SK-N-SH (cell line): Measurements from ENCODE around the gene ELF5. TPM values are rescaled to one million over a fixed set of nuclear protein-coding genes. Genes with fewer than 3 reads are reported as not detected.

Experiments
- CTCF ChIA-PET: fragments of 300-600, 350-600 bp; formaldehyde crosslinking; extraction: SDS; loops from one replicate; lab custom pipeline; 2021; lab: Yijun Ruan, JAX
- POLR2A ChIA-PET: fragments of 350-600 bp; sonication (Branson Sonifier 250); formaldehyde crosslinking; extraction: SDS; loops from one replicate; lab custom pipeline; 2020; ENCODE audit warnings: antibody characterized with exemption, inconsistent platforms; lab: Yijun Ruan, JAX
- DNase-seq: peaks from one replicate; pipeline ENCODE4 v3.0.0; 2012
- H2AFZ ChIP-seq: fragments of 200-600 bp; sonication (generic); 2 replicates; pipeline ENCODE4 v1.8.1; 2016; ENCODE audit warnings: antibody characterized with exemption, mild to moderate bottlenecking, low read depth
- H3F3A ChIP-seq: fragments of 200-600 bp; sonication (generic); replicated peaks from 2 replicates; pipeline ENCODE3; 2016; ENCODE audit warnings: antibody characterized with exemption, mild to moderate bottlenecking; ENCODE audit not compliant: insufficient read depth
- H3K27ac ChIP-seq, 2 experiments: fragments of 200-500 bp in 1 of 2; fragments of 200-600 bp in 1 of 2; sonication (Bioruptor generic) in 1 of 2; sonication (generic), shearing (Covaris generic) in 1 of 2; 2 replicates each; pipeline versions ENCODE4 v1.5.1 to v1.6.1; 2014 to 2016; ENCODE audit warnings: low read depth in 2 of 2, inconsistent platforms in 1 of 2, low read length in 1 of 2, mild to moderate bottlenecking in 1 of 2, mixed read lengths in 1 of 2
- H3K27me3 ChIP-seq: fragments of 200-600 bp; sonication (generic), shearing (Covaris generic); 2 replicates; pipeline ENCODE4 v1.6.1; 2016; ENCODE audit warnings: mixed run types; ENCODE audit not compliant: insufficient read depth
- H3K36me3 ChIP-seq, 2 experiments: fragments of 200-500 bp in 1 of 2; fragments of 200-600 bp in 1 of 2; sonication (Bioruptor generic) in 1 of 2; sonication (generic) in 1 of 2; replicated peaks in 1 of 2; 2 replicates each; pipeline versions ENCODE3 to v1.5.1; 2014 to 2016; ENCODE audit warnings: low read length in 1 of 2, mild to moderate bottlenecking in 1 of 2; ENCODE audit not compliant: insufficient read depth in 2 of 2, control insufficient read depth in 1 of 2
- H3K4me1 ChIP-seq, 2 experiments: fragments of 200-500 bp in 1 of 2; fragments of 200-600 bp in 1 of 2; sonication (Bioruptor generic) in 1 of 2; sonication (generic), shearing (Covaris generic) in 1 of 2; 2 replicates each; pipeline versions ENCODE4 v1.5.1 to v1.6.1; 2014 to 2016; ENCODE audit warnings: low read depth in 1 of 2, low read length in 1 of 2, mixed run types in 1 of 2; ENCODE audit not compliant: insufficient read depth in 2 of 2, control insufficient read depth in 1 of 2
- H3K4me2 ChIP-seq: fragments of 200-600 bp; sonication (generic), shearing (Covaris generic); 2 replicates; pipeline ENCODE4 v1.6.1; 2017; ENCODE audit warnings: mixed run types
- H3K4me3 ChIP-seq, 2 experiments: fragments of 200-500 bp in 1 of 2; fragments of 200-600 bp in 1 of 2; sonication (Bioruptor generic) in 1 of 2; sonication (generic), shearing (Covaris generic) in 1 of 2; 2 replicates each; pipeline versions ENCODE4 v1.5.1 to v1.8.1; 2014 to 2016; ENCODE audit warnings: low read depth in 2 of 2, inconsistent platforms in 1 of 2, low read length in 1 of 2, mild to moderate bottlenecking in 1 of 2, mixed read lengths in 1 of 2, moderate library complexity in 1 of 2
- H3K79me2 ChIP-seq: fragments of 200-600 bp; sonication (generic); 2 replicates; pipeline ENCODE4 v1.8.1; 2017; ENCODE audit warnings: mild to moderate bottlenecking; ENCODE audit not compliant: insufficient read depth
- H3K9ac ChIP-seq: fragments of 200-600 bp; sonication (generic); 2 replicates; pipeline ENCODE4 v1.6.1; 2017; ENCODE audit warnings: mixed run types
- H3K9me2 ChIP-seq: fragments of 200-600 bp; sonication (generic); 2 replicates; pipeline ENCODE4 v1.6.1; 2017; ENCODE audit warnings: mixed run types
- H3K9me3 ChIP-seq: fragments of 200-600 bp; sonication (generic); 2 replicates; pipeline ENCODE4 v1.6.1; 2017; ENCODE audit warnings: mixed run types, mild to moderate bottlenecking, moderate library complexity
- H4K20me1 ChIP-seq: fragments of 200-600 bp; sonication (generic); 2 replicates; pipeline ENCODE4 v1.6.1; 2017; ENCODE audit warnings: mild to moderate bottlenecking, mixed run types; ENCODE audit not compliant: insufficient read depth
- CHD2 ChIP-seq: fragments of 150-350 bp; IDR thresholded peaks from 2 replicates; pipeline ENCODE4 v1.6.1; 2018; ENCODE audit warnings: low read length; ENCODE audit not compliant: partially characterized antibody
- ELF1 ChIP-seq: IDR thresholded peaks from 2 replicates; pipeline ENCODE4 v1.4.0; 2012
- EZH2phosphoT487 ChIP-seq: fragments of 200-600 bp; sonication (generic); IDR thresholded peaks from 2 replicates; pipeline ENCODE4 v1.6.1; 2017; ENCODE audit warnings: low read depth, mixed run types, mild to moderate bottlenecking, antibody characterized with exemption, moderate library complexity, borderline replicate concordance
- FOSL2 ChIP-seq: IDR thresholded peaks from 2 replicates; pipeline ENCODE4 v1.4.0; 2012; ENCODE audit warnings: low read depth, mild to moderate bottlenecking, moderate library complexity, borderline replicate concordance
- FOXJ3 ChIP-seq: sonication (generic); formaldehyde crosslinking; IDR thresholded peaks from 2 replicates; pipeline ENCODE4 v1.5.1; 2020; ENCODE audit warnings: mild to moderate bottlenecking, missing genetic modification reagents
- FOXM1 ChIP-seq: IDR thresholded peaks from 2 replicates; pipeline ENCODE4 v1.4.0; 2012; ENCODE audit warnings: low read depth, mild to moderate bottlenecking
- GATA2 ChIP-seq: sonication (generic); formaldehyde crosslinking; IDR thresholded peaks from 2 replicates; pipeline ENCODE4 v1.5.0; 2020; ENCODE audit warnings: mild to moderate bottlenecking, missing genetic modification reagents
- JUND ChIP-seq: IDR thresholded peaks from 2 replicates; pipeline ENCODE4 v1.4.0; 2012
- MAX ChIP-seq: IDR thresholded peaks from 2 replicates; pipeline ENCODE4 v1.4.0; 2012; ENCODE audit warnings: low read depth
- MEF2A ChIP-seq: IDR thresholded peaks from 2 replicates; pipeline ENCODE4 v1.4.0; 2012; ENCODE audit warnings: low read depth, borderline replicate concordance
- MXI1 ChIP-seq: IDR thresholded peaks from 2 replicates; pipeline ENCODE4 v1.6.1; 2012; ENCODE audit warnings: mild to moderate bottlenecking, low read depth, low read length, improper control_type of control experiment
- NFIC ChIP-seq: IDR thresholded peaks from 2 replicates; pipeline ENCODE4 v1.4.0; 2012; ENCODE audit warnings: borderline replicate concordance
- NRF1 ChIP-seq: IDR thresholded peaks from 2 replicates; pipeline ENCODE4 v1.6.1; 2012; ENCODE audit warnings: low read depth, mild to moderate bottlenecking, low read length
- PBX3 ChIP-seq: IDR thresholded peaks from 2 replicates; pipeline ENCODE4; 2012
- RFX5 ChIP-seq: IDR thresholded peaks from 2 replicates; pipeline ENCODE4 v1.6.1; 2012; ENCODE audit warnings: mild to moderate bottlenecking, improper control_type of control experiment, low read length
- RXRA ChIP-seq: IDR thresholded peaks from 2 replicates; pipeline ENCODE4 v1.4.0; 2012; ENCODE audit warnings: low read depth, mild to moderate bottlenecking, borderline replicate concordance
- SIN3A ChIP-seq: IDR thresholded peaks from 2 replicates; pipeline ENCODE4 v1.6.1; 2012; ENCODE audit warnings: low read depth, mild to moderate bottlenecking, low read length, moderate library complexity, borderline replicate concordance
- SMC3 ChIP-seq: IDR thresholded peaks from 2 replicates; pipeline ENCODE4 v1.6.1; 2012; ENCODE audit warnings: low read depth, low read length, improper control_type of control experiment
- TAF1 ChIP-seq: IDR thresholded peaks from 2 replicates; pipeline ENCODE4 v1.6.1; 2012; ENCODE audit warnings: low read depth, mild to moderate bottlenecking, low read length, moderate library complexity, borderline replicate concordance
- TCF12 ChIP-seq: IDR thresholded peaks from 2 replicates; pipeline ENCODE4 v1.4.0; 2012
- WGBS: methylation state at CpG from one replicate; pipeline ENCODE4 v1.1.6; 2017; ENCODE audit warnings: low lambda C conversion rate; 5-methylcytosine and 5-hydroxymethylcytosine counted together
- polyA plus RNA-seq, 3 experiments: library from polyadenylated mRNA; depleted of rRNA; stranded (reverse); fragments of >200 nt; gene quantifications; 2 replicates each; pipeline ENCODE4 v1.2.3, GENCODE V29; 2012
- TF ChIP-seq, protein P1 (sequence below): IDR thresholded peaks from 2 replicates; pipeline ENCODE4 v1.4.0; 2012; ENCODE audit warnings: low read depth, borderline replicate concordance

ELF5 gene
- polyA plus RNA-seq, 1 of the 3 experiments (the other 2 are of a cell fraction) = not detected

DNA sequence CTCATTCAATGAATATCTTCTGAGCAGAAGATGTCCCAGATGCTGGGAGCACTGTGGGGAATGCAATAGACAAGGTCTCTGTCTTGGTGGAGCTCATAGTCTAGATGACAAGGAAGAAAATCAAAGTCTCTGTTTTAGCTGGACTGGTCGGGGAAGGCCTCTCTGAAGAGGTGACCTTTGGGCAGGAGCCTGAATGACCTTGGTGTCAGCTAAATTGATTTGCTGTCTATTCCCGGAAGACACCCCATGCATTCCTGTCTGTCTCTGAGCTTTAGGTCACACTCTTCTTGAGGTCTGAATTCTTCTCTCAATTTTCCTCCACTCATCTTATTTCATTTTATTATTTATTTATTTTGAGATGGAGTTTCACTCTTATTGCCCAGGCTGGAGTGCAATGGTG, 14.5 kb upstream of the ELF5 start:
- no peak for DNase-seq
- Histone ChIP-seq H3K9me3 (no peaks in the 10 kb centered on the region), H2AFZ (no peak overlapping the region), H3F3A (no peaks in the 10 kb centered on the region), H3K4me3 (no peak overlapping the region)
- CTCF ChIA-PET = interaction anchor here (1.3 to 1.9 kb wide), 2 partner anchors 35 to 58 kb away, joined by 4 to 8 read pairs; no protein-coding TSS in a partner anchor
- WGBS = 58% methylated on average over 2 of the region's 2 CpGs
- TF ChIP-seq GATA2 (no peak), NRF1 (no peak), PBX3 (no peak), TAF1 (no peak), CHD2 (no peak), FOXM1 (no peak)
- TF ChIP-seq, all 33 proteins: peak for 0
- Histone ChIP-seq H3K4me2 (no peak overlapping the region), H3K4me1 (peaks cover 0 to 4% of the 10 kb centered on the region in 2 experiments; a peak in 1 of 4 replicates), H4K20me1 (no peaks in the 10 kb centered on the region), H3K36me3 (no peaks in the 10 kb centered on the region), H3K9ac (no peak overlapping the region), H3K9me2 (no peaks in the 10 kb centered on the region), H3K27me3 (peaks cover 11% of the 10 kb centered on the region; the same call in 1 of the 2 replicates), H3K79me2 (no peaks in the 10 kb centered on the region), H3K27ac (no peak overlapping the region)
- POLR2A ChIA-PET = no interaction called here

DNA sequence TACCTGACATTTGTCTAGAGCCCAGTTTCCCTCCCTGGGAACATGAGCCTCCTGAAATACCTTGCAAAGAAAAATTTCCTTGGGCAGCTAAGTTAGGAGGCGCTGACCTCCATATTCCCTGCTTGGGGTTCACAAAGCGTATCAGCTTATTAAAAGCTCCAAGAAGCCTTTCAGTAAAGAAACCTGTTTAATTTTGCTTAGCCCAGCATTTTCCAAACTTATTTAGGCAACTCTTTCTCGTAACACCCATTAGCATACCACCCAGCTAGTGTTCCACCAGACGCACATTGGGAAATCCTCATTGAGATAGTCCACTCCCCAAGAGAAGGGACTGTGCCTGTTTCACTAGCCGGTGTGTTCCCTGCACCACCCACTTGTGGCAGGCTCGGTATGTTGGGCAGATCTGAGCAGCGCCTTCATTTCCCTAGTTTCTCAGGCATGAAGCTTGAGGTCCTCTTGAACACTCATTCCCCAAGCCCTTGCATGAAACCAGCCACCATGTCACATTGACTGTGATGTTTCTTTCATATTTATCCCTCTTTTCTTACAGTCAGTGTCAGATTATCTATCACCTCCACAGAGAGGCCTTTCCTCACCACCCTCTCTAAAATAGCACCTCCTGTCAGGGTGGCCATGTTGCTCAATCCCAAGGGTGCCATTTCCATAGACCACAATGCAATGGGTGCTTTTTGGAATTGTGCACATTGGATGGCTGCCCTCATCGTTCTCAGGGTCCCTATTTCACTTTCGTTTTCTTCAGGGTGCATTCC, 12.5 kb upstream of the ELF5 start:
- Histone ChIP-seq H3K4me3 (no peak overlapping the region), H3K36me3 (no peaks in the 10 kb centered on the region), H4K20me1 (no peaks in the 10 kb centered on the region), H3K9me3 (no peaks in the 10 kb centered on the region), H3K9me2 (no peaks in the 10 kb centered on the region), H3K79me2 (no peaks in the 10 kb centered on the region), H3K27ac (no peak overlapping the region), H3K4me1 (peaks cover 0 to 9% of the 10 kb centered on the region in 2 experiments; a peak in 1 of 4 replicates), H3K4me2 (peak overlapping the region; percentile 37; the same call in 1 of the 2 replicates), H3K27me3 (peaks cover 11% of the 10 kb centered on the region; the same call in 1 of the 2 replicates), H3K9ac (no peak overlapping the region), H3F3A (no peaks in the 10 kb centered on the region), H2AFZ (no peak overlapping the region)
- DNase-seq = no peak
- WGBS = 58% methylated on average over 9 of the region's 9 CpGs
- ChIA-PET CTCF (interaction anchor here (0.6 to 3.0 kb wide), 5 partner anchors 9 to 886 kb away, joined by 3 to 13 read pairs (median 5); partner anchors contain the start of gene ELF5), POLR2A (no interaction called here)
- TF ChIP-seq TCF12 (no peak), MEF2A (no peak), RFX5 (no peak), MAX (no peak), SMC3 (no peak), RXRA (no peak), EZH2phosphoT487 (no peak), FOXM1 (no peak), JUND (no peak), SIN3A (no peak), ELF1 (no peak), MXI1 (no peak), NFIC (no peak), FOSL2 (no peak), CHD2 (no peak), FOXJ3 (no peak)
- TF ChIP-seq, protein P1, sequence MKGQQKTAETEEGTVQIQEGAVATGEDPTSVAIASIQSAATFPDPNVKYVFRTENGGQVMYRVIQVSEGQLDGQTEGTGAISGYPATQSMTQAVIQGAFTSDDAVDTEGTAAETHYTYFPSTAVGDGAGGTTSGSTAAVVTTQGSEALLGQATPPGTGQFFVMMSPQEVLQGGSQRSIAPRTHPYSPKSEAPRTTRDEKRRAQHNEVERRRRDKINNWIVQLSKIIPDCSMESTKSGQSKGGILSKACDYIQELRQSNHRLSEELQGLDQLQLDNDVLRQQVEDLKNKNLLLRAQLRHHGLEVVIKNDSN = no peak
